ENCODE data around the gene SLC5A2.

Gene SLC5A2

DNA sequence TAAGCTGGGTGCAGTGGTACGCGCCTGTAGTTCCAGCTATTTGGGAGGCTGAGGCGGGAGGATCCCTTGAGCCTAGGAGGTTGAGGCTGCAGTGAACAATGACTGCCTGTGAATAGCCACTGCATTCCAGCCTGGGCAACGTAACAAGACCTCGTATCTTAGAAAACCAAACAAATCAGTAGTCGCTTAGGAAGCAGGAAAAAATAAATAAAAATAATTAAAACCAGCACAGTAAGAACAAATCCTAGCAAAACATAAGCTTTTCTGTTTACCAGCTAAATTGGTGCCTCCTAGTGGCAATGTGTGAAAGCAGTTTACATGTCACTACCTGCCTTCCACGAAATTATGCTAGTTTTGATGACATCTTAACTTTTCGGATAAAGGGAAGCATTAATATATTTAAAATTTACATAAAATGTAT is 22.3 kb upstream of the SLC5A2 start:
- peak in 1 of 2 experiments; percentile 30 for DNase-seq

DNA sequence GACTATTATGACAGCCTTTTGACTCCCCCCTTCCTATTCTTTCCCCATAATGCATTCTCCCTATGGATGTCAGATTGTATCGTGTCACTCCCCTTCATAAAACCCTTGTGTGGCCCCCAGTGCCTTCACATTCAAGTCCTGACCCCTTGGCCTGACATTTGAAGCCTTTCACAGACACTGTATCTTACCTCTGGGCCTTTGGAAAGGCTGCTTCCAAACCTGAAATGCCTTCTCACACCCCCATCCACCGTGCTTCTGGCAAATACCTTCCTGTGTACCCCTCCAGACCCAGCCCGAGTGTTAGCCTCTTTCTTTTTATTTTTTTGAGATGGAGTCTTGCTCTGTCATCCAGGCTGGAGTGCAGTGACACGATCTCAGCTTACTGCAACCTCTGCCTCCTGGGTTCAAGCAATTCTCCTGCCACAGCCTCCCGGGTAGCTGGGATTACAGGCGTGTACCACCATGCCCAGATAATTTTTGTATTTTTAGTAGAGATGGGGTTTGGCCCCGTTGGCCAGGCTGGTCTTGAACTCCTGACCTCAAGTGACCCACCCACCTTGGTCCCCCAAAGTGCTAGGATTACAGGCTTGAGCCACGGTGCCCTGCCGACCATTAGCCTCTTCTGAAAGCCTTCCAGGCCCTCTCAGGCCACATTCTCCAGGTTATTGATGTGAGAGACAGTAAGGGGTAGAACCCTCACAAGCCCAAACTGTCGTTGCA is 21.6 kb upstream of the SLC5A2 start:
- no peak for DNase-seq

DNA sequence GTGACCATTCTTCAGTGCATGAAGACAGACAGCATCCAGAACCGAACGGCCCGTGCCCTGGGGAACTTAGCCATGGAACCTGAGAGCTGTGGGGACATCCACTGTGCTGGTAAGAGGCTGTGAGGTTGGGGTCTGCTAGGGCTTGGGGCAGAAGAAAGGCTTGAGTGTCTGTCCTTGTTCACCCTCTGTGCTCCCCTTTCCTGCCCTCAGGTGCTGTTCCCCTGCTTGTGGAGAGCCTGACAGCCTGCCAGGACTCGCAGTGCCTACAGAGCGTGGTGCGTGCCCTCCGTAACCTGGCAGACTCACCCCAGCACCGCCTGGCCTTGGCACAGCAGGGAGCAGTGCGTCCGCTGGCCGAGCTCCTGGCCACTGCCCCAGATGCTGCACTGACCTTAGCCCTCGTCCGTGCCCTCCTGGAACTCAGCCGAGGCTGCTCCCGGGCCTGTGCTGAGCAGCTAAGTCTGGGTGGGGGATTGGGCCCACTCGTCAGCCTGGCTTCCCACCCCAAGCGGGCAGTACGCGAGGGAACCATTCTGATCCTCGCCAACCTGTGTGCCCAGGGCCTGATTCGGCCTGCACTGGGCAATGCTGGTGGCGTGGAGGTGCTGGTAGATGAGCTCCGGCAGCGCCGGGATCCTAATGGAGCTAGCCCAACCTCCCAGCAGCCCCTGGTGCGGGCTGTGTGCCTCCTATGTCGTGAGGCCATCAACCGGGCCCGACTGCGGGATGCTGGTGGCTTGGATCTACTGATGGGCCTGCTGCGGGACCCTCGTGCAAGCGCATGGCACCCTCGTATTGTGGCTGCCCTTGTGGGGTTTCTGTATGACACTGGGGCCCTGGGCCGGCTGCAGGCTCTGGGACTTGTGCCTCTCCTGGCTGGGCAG is 20.8 kb upstream of the SLC5A2 start:
- DNase-seq = no peak

DNA sequence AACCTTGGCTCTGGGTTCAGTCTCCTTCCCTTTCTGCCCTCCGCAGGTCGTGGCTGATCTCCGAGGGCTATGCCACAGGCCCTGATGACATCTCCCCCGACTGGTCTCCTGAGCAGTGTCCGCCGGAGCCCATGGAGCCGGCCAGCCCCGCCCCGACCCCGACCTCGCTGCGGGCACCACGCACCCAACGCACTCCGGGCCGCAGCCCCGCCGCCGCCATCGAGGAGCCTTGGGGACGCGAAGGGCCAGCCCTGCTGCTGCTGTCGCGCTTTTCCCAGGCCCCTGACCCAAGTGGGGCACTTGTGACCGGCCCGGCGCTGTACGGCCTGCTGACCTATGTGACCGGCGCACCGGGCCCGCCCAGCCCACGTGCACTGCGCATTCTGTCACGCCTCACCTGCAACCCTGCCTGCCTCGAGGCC is 18.6 kb upstream of the SLC5A2 start:
- no peak for DNase-seq

DNA sequence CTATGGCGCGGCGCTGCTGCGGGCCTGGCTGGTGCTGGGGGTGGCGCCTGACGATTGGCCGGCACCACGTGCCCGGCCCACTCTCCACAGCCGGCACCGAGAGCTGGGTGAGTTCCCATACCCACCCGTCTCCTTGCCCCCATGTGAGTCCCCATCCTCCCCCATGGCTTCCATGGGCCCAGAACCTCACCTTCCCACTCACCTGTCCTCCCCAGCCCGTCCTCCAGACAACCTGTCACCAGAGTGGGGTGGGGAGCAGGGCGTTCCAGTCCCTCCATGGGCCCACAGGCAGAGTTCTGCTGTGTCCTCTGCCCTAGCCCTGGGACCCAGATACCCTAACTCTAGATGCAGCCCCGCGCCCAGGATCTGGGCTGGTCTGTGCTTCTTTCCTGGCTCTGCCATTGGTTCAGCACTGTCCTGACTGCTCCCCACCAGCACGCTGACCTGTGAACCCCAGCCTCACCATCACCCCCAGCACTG is 18.1 kb upstream of the SLC5A2 start:
- DNase-seq = no peak

DNA sequence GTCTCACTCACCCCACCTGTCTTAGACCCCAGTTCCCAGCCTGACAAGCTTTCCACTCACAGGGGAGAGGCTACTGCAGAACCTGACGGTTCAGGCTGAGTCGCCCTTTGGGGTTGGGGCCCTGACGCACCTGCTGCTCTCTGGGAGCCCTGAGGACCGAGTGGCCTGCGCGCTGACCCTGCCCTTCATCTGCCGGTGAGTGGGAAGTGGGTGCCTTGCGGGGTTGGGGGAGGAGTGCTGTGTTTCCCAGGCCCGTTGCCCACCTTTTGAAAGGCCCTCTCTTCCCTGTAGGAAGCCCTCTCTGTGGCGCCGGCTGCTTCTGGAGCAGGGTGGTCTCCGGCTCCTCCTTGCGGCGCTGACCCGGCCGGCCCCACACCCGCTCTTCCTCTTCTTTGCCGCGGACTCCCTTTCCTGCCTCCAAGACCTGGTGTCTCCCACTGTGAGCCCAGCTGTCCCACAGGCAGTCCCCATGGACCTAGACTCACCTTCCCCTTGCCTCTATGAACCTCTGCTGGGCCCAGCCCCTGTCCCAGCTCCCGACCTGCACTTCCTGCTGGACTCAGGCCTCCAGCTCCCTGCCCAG is 17.0 kb upstream of the SLC5A2 start:
- DNase-seq = no peak

DNA sequence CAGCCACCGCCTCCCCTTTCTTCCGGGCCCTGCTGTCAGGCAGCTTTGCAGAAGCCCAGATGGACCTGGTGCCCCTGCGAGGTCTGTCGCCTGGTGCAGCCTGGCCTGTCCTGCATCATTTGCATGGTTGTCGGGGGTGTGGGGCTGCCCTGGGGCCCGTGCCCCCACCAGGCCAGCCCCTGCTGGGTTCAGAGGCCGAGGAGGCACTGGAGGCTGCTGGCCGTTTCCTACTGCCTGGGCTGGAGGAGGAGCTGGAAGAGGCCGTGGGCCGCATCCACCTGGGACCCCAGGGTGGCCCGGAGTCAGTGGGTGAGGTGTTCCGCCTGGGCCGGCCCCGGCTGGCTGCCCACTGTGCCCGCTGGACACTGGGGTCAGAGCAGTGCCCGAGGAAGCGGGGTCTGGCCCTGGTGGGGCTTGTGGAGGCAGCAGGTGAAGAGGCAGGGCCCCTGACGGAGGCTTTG is 16.5 kb upstream of the SLC5A2 start:
- no peak for DNase-seq

DNA sequence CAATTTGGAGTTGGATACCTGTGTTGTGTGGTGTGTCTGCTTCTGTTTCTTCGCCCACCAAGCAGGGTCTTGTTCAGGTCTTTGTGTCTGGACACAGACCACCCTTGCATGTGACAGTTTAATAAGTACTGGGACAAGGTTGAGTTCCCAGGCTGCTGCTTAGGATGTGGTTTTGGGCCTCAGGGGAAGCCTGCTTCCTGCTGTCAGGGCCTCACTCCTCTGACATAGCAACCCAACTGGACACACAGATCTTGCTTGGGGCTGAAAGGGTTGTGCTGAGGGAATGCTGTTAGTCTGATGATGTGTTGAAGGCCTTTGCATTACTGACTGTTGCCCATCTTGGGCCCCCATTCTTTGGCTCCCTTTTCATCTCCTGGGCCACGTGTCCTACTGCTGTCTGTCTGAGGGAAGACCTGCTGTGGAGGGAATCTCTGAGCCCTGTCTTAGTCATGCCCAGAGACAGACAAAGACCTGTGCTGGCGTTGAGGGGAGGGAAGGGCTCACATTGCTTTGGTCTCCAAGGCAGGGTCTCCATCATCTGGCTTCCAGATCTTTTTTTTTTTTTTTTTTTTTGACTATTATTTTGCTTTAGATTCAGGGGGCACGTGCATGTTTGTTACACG is 15.7 kb upstream of the SLC5A2 start:
- no peak for DNase-seq

DNA sequence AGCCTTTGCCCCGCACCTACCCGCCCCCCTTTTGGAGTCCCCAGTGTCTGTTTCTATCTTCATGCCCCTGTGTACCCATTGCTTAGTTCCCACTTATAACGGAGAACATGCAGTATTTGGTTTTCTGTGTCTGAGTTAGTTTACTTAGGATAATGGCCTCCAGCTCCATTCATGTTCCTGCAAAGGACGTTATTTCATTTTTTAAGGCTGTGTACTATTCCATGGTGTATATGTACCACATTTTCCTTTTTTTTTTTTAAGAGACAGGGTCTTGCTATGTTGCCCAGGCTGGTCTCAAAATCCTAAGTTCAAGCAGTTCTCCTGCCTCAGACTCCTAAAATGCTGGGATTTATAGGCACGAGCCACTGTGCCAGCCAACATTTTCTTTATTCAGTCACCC is 15.1 kb upstream of the SLC5A2 start:
- no peak for DNase-seq

DNA sequence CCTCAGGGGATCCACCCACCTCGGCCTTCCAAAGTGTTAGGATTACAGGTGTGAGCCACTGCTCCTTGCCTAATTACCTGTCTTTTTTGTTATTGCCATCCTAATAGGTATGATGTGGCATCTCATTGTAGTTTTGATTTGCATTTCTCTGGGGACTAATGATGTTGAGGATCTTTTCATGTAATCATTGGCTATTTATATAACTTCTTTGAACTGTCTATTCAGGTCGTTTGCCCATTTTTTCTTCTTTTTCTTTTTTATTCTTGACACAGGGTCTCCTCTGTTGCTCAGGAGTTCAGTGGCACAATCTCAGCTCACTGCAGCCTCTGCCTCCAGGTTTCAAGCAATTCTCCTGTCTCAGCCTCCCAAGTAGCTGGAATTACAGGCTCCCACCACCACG is 12.3 kb upstream of the SLC5A2 start:
- DNase-seq = no peak

DNA sequence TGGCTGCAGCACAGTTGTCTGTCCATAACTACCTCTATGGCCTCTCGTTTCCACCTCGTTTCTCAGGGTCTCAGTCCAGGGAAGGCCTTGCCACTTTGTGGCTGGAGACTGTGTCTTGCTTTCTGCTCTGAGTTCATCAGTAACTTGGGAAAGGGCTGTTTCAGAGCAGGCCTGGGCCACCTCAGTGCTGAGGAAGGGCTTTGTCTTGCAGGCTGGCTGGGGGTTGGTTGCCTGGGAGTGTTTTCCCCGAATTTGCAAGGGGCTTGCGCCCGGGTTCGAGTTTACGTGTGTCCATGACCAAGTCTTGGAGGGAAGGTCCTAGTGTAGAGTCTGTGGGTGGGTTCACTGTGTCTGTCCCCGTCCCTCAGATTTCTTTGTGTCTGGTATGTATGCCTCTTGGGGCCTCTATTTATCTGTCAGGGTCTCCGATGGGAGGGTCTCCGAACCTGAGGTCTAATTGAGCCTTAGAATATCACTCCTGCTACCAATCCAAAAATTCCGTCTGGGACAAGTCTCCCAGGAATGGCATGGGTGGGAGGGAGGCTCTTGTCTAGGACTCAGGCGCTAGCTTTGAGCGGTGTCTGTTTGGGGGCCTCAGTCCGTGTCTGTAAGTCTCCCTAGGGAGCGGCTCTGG is 11.6 kb upstream of the SLC5A2 start:
- peak in 1 of 2 experiments; percentile 35 for DNase-seq

DNA sequence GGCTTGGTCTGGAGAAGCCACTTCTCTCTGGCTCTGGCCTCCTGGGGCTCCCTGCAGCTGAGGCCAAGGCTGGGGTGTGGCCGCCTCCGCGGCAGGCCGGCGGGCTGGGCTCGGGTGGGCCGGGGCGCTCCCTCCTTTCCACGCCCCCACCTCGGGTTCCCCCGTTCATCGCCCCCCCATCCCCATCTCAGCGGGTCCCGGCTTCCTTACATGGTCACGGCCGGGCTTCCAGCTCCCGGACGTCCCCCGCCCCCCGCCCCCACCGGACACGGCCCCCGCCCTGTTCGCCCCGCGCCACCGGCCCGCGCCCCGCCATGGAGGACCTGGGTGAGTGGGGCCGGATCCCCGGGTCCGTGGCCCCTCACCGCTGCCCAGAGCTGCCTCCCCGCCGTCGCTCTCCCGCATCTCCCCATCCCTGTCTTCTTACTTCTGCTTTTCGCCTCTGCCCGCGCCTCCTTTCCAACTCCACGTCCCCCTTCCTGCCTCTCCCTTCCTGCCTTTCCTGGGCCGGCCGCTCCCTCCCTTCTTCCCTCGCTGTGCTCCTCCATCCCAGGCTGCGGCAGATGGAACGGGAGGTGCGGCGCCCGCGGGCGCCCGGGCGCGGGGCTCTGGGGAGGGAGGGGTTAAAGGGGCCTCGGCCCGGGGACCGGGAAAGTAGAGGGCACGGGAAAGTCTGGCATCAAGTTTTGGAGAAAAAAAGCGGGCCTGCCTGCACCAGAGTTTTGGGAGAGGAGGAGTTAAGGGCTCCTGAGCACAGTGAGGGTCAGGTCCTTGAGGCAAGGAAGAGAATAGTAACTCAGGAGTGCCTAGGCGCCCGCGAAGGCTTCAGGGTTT is 10.8 kb upstream of the SLC5A2 start, which contains the start of gene TGFB1I1:
TGFB1I1 (plus strand) TSS at position 278 of the 834 bp plus-strand sequence; CDS start at position 315, 37 bp downstream.
- peak in 1 of 2 experiments; percentile 36 for DNase-seq

DNA sequence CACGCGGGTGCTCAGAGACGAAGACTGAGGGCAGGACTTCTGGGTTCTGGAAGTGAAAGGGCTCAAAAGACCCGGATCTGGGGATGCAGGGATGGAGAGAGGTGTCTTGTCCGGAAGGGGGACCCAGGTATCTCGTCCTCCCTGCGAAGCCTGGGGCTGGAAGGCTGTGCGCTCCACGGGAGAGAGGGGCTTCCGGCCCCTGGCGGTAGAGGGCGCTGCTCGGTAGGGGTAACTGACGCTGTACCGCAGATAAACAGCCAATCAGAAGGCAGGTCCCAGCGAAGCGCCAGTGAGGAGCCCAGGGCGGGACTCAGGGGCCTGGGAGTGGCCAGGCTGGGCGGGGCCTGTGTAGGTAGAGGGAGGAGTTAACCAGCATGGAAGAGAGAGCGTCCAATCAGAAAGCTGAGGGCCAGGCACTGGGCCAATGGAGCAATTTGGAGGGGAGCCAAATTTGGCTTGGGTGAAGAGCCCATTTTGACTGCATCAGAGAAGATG is 10.2 kb upstream of the SLC5A2 start:
- peak; percentile 31 to 63 for DNase-seq

DNA sequence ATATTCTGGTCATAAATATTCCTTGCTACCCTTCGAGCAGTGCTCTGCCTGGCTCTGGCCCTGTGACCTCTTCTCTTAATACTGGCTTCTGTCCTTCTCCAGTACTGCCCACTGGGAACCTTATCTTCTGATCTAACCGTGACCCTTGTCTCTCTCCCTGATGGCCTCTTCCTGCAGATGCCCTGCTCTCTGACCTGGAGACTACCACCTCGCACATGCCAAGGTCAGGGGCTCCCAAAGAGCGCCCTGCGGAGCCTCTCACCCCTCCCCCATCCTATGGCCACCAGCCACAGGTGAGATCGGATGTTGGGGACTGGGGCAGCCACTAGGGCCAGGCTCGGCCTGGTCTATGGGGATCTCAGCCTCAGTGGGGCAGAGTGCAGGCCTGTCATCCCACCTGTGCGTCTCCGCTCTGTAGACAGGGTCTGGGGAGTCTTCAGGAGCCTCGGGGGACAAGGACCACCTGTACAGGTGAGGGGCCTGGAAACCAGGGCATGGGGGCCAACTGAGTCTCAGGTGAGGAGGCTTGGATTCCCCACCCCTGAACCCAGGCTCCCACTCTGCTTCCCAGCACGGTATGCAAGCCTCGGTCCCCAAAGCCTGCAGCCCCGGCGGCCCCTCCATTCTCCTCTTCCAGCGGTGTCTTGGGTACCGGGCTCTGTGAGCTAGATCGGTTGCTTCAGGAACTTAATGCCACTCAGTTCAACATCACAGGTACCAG is 9.5 kb upstream of the SLC5A2 start:
- DNase-seq = no peak

DNA sequence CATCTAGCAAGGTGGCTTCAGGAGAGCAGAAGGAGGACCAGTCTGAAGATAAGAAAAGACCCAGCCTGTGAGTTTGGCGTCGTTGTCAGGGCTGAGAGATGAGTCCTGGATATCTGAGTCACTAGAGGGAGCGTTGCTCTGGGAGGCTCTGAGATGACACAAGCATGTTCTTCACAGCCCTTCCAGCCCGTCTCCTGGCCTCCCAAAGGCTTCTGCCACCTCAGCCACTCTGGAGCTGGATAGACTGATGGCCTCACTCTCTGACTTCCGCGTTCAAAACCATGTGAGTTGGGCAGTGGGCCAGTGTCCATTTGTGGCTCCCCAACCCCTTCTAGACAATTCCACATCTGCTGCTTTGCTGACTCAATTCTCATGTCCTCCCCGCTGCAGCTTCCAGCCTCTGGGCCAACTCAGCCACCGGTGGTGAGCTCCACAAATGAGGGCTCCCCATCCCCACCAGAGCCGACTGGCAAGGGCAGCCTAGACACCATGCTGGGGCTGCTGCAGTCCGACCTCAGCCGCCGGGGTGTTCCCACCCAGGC is 8.7 kb upstream of the SLC5A2 start:
- no peak for DNase-seq

DNA sequence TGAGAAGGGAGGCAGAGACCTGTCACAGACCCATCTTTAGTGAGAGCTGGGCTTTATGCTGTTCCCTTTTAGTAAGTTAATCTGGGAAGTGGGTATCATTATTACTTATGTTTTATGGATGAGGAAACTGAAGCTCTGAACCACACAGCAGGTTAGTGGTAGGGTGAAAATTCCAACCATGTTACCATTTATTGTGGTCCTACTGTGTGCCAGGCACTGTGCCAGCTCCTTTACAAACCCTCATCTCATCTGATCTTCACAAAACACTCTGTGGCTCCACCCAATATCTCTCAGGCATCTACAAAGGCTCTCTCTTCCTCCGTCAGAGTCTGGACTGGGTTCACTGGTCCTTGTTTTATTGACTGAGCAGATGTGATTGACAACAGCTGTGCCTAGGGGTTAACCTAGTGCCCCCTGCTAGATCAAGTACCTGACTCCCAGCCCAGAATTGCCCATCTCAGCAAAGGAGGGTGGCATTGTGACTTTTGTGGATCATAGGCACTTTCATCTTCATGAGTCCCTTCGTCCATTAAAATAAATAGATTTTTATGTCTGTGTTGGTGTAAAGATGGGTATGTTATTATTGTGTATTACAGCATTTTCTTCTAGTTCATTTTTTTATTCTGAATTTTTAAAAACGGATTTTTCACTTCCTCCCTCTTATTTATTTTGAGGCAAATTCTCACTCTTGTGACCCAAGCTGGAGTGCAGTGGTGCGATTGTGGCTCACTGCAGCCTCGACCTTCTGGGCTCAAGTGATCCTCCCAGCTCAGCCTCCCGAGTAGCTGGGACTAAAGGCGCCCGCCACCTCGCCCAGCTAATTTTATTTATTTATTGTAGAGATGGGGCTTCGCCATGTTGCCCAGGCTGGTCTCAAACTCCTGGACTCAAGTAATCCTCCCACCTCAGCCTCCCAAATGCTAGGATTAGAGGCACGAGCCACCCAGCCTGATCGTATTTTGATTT is 7.9 kb upstream of the SLC5A2 start:
- no peak for DNase-seq

DNA sequence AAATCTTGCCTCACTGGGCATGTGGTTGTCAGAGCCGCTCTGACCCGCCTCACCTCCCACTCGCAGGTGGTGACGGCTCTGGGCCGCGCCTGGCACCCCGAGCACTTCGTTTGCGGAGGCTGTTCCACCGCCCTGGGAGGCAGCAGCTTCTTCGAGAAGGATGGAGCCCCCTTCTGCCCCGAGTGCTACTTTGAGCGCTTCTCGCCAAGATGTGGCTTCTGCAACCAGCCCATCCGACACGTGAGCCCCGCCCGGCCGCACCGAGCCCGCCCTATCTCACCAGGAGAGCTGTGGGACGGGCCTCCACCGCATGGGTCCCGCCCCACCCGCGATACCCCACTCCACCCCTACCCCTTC is 7.0 kb upstream of the SLC5A2 start:
- DNase-seq = no peak

DNA sequence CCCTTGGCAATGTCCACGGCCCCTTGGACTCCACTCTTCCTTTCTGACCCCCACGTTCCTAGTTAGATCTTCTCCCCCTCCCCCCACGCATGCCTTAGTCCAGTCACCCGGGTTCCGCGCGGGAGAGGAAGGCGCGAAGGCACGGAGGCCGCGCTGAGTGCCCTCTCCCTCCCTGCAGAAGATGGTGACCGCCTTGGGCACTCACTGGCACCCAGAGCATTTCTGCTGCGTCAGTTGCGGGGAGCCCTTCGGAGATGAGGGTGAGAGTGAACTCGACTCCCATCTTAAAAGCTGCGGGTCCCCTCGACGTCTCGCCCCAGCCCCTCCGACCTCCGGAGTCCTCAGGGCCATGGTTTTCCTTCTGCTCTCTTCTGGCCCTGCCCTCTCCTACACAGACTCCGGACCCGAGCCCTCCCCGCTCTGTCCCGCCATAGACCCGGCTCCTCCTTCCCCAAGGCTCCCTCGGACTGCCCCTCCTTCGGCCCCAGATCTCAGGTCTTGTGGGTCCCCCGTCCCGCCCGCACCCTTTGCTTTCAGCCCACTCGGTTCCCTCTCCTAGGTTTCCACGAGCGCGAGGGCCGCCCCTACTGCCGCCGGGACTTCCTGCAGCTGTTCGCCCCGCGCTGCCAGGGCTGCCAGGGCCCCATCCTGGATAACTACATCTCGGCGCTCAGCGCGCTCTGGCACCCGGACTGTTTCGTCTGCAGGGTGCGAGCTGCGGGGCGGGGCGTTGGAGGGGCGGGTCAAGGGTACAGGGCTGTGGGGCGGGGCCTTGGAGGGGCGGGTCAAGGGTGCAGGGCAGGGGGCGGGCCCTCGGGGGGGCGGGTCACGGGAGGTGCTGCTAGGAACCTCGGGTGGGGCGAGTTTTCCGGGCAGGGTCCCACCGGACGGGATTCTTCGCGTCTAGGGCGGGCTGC is 6.4 kb upstream of the SLC5A2 start:
- no peak for DNase-seq

All from NCI-H524 (cell line).